ENCODE measurements around the gene LHFPL3.
"Not testable (repeated sequence)": the region's sequence is repeated elsewhere in the genome, so short reads cannot be mapped to it uniquely, and the experiment has no call there.

GRCh38 chr7:104595591-104595990, 267.2 kb downstream of the LHFPL3 start:
- TF ChIP-seq, protein P1, sequence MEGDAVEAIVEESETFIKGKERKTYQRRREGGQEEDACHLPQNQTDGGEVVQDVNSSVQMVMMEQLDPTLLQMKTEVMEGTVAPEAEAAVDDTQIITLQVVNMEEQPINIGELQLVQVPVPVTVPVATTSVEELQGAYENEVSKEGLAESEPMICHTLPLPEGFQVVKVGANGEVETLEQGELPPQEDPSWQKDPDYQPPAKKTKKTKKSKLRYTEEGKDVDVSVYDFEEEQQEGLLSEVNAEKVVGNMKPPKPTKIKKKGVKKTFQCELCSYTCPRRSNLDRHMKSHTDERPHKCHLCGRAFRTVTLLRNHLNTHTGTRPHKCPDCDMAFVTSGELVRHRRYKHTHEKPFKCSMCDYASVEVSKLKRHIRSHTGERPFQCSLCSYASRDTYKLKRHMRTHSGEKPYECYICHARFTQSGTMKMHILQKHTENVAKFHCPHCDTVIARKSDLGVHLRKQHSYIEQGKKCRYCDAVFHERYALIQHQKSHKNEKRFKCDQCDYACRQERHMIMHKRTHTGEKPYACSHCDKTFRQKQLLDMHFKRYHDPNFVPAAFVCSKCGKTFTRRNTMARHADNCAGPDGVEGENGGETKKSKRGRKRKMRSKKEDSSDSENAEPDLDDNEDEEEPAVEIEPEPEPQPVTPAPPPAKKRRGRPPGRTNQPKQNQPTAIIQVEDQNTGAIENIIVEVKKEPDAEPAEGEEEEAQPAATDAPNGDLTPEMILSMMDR (conservative IDR thresholded peaks at IDR 0.05; ENCODE audit: low read length): not testable (repeated sequence)
- not testable (repeated sequence) for TF ChIP-seq EZH2phosphoT487 (IDR thresholded peaks at IDR 0.05; ENCODE audit: borderline replicate concordance, low read depth, low read length)

Measured in OCI-LY7 (cell line).